ENCODE data around the gene OASL.
"Not testable (repeated sequence)": the region's sequence is repeated elsewhere in the genome, so short reads cannot be mapped to it uniquely, and the experiment has no call there.

OASL gene, protein sequence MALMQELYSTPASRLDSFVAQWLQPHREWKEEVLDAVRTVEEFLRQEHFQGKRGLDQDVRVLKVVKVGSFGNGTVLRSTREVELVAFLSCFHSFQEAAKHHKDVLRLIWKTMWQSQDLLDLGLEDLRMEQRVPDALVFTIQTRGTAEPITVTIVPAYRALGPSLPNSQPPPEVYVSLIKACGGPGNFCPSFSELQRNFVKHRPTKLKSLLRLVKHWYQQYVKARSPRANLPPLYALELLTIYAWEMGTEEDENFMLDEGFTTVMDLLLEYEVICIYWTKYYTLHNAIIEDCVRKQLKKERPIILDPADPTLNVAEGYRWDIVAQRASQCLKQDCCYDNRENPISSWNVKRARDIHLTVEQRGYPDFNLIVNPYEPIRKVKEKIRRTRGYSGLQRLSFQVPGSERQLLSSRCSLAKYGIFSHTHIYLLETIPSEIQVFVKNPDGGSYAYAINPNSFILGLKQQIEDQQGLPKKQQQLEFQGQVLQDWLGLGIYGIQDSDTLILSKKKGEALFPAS

DNA sequence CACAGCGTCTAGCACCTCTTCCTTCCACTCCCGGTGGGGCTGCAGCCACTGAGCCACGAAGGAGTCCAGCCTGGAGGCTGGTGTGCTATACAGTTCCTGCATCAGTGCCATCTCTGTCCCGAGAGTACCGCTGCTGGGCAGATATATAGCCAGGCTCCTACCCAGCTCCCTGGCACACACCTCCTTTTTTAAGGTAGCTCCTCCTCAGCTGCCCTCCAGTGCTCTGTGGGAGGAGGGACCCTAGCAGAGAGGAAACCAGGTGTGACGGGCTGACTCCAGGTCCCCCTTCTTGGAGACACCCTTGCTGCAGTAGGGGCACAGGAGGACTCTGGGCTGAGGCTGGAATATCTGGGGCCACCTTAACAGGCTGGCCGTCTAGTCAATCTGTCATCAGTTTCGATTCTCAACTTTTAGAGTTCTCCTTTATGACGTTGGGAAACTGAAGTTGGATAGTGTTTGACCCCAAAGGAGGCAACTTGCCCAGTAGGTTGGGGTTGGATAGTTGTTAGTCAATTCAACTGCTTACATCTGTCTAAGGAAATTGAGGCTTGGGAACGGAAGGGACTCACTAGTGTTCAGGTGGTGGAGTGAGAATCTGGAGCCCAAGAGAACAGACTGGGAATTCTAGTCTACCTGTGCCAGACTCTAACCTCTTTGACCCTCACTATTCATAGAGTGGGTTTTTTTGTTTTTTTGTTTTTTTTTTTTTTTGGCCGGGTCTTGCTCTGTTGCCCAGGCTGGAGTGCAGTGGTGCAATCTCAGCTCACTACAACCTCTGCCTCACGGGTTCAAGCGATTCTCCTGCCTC, at the start of gene OASL:
Gene OASL (minus strand): TSS at position 386 of the 808 bp plus-strand sequence. CDS start 275 bp downstream, at position 111.
- DNase-seq (ENCODE audit: low spot score) = no peak

DNA sequence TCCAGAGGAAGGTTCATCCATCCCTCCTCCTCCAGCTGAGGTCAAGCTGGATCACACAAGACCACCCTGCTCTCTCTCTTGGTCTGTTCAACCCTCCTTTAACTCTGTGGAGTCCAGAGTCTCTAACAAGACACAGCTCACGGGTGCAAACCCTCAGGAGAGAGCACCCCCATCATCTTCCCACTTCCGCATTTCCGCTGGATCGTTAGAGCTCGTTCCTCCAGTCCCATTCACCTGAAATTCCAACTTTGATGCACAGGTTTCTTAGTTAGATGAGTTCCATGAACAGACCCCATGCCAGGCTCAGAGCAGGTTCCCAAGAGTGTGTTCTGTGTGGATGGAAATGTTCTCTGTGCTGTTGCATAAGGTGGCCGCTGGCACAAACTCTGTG, 49.1 kb upstream of the OASL start:
- no peak for DNase-seq (ENCODE audit: low spot score)

DNA sequence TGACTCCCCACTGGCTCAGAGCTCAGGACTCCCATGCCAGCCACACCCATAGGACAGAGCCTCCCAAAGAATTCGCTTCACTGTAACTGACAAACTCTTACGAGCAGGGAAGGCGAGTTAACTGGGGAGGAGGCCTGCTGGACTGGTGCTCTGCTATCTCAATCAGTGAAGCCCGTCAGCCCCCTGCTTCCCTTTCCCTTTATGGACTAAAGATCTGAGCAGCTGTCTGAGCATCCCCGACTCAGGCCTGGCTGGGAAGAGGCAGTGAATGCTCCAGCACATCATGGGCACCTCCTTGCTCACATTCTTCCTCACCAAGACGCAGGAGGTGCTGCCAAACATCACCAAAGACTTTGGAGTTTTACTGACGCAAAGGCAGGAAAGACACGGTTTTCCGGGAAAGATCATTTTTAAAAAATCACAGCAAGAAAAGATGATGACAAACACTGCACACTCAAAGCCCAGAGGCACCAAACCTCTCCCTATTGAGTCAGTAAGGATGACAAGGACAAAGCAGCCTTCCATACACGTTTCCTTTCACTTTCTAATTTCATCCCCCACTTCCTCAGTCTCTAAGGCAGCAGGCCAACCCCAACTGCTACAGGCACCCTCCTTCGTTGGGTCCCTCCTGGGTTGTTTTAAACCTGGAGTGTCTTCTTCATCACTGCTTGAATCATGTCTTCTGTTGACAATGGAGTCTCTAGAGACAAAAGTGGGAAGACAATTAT, 48.6 kb upstream of the OASL start:
- DNase-seq (ENCODE audit: low spot score) = no peak

DNA sequence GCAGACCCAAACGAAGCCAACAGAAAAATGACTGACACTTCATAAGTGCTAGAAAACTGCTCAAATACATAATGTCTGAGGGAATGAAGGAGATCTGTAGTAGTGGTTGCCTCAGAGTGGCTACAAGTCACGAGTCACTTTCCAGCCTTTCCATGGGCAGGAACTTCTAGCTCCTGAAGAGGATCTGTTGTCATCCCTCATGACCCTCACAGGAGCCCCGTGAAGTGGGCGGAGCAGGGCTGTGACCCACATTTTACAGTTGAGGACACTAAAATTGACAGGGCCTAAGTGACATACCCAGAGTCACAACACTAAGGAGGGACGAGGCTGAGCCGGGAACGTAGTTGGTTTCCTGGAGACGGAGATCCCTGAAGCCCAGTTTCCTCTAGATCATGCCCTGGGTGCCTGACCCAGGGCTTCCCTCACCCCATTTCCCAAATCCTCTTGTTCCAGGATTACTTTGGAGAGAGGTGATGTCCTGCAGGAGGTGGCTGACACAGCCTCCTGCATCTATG, 47.8 kb upstream of the OASL start:
- no peak for DNase-seq (ENCODE audit: low spot score)

DNA sequence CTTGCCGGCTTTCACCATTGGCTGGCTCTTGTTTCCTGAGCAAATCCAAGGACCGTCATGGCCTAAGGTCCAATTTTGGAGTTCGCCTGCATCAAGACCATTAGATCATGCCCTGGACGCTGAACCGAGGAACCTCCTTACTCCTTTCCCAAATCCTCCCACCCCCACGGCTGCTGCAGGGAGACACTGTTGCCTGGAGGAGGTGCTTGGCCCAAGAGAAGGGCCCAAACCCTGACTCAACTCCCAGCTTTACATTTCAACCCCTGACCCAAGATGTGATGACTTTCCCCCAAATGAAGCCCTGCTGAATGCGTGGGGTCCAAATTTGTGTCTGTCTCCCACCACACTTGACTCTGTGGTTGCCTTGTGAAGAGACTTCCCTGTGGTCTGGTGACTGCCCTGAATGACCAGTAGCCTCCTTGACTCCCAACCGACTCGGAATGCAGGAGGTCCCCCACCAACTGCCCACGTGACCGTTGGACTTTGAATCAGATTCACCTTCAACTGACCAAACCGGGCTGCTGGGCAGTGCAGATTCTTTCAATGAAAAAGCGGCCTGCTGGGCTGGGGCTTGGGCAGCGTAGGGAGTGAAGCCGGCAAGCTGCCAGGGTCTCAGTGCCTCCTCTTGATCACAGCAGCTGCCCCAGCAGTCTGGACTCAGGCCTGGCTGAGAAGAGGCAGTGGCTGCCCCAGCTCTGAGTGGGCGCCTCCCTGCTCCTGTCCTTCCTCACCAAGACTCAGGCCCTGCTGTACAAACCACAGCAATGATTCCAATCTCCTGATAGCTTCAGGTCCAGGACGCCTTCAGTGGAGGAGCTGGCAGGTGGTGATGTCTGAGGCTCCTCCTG, 46.7 kb upstream of the OASL start:
- DNase-seq (ENCODE audit: low spot score) = no peak

DNA sequence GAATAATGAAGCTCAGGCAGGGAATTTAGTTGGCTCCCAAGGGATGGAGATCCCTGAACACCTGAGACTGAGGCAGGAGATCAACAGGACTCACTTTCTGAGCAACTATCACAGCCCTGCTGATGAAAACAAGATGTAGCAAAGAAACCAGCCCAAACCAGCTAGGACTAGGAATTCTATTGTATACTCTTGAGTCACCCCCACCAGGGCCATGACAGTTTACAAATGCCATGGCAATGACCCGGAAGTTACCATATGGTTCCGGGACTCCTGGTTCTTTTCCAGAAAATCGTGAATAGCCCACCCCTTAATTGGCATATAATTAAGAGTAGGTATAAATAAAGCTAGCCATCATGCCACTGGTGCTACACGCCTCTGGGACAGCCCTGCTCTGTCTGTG, 46.0 kb upstream of the OASL start:
- DNase-seq (ENCODE audit: low spot score) = no peak

DNA sequence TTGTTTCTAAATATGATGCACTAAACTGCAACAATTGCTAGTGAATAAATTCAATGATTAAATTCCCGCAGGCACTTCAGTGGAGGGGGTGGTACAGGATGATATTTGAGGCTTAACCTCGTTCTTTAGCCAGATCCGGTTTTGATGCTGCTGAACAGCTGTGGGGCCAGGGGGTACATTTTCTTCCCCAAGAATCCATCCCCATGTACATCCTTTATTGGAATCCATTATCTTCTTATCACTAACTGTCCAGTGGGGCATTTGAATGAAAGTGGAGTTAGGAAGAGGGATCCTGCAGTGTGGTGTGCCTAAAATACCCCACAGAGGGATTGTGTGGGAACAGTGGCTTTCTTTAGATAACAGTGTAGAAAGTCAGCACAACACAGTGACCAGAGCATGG, 45.2 kb upstream of the OASL start:
- DNase-seq (ENCODE audit: low spot score) = no peak

DNA sequence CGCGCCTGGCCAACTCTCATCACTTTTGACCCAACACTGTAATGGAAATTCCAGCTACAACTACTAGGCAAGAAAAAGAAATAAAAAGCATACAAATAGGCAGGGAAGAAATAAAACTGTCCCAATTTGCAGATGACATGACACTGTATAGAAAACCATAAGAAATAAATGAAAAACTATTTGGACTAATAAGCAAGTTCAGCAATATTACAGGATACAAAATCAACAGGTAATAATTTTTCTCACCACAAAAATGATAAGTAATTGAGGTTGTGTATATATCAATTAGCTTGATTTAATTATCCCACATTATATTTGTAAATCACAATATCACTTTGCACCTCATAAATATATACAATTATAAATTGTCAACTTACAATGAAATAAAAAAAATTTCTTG, 41.9 kb upstream of the OASL start:
- DNase-seq (ENCODE audit: low spot score) = no peak

DNA sequence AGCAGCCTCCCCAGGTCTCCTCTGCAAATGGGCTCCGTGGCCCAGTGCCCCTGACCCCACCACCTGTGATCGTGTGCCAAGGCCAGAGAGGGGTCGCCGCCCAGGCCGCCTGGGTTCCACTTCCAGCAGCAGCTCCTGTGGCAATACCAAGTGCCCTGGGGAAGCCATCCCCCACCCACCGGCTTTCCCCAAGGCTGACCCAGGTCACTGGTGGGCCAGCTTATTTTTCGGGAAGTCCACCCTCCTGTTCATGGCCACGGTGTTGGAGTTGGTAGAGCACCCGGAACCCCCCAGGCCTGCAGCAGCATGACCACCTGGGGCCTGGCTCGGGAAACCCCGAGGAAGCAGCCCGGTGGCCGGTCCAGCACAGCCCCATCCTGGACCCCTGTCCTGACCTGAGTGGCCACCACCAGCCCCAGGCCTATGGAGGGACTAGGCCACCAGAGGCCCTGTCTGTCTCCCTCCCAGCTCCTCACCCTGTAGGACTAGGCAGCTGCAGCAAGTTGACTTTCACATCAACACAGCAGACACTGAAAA, 40.8 kb upstream of the OASL start:
- no peak for DNase-seq (ENCODE audit: low spot score)

DNA sequence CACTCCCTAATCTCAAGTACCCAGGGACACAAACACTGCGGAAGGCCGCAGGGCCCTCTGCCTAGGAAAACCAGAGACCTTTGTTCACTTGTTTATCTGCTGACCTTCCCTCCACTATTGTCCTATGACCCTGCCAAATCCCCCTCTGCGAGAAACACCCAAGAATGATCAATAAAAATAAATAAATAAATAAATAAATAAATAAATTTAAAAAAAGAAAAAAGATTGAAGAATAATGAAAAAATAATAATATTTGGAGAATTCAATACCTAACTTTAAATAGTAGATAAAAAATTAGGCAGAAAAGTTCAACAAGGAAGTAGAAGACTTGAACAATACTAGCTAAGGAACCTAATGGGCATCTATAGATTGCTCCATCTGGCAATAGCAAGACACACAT, 38.4 kb upstream of the OASL start:
- not testable (repeated sequence) for DNase-seq (ENCODE audit: low spot score)

DNA sequence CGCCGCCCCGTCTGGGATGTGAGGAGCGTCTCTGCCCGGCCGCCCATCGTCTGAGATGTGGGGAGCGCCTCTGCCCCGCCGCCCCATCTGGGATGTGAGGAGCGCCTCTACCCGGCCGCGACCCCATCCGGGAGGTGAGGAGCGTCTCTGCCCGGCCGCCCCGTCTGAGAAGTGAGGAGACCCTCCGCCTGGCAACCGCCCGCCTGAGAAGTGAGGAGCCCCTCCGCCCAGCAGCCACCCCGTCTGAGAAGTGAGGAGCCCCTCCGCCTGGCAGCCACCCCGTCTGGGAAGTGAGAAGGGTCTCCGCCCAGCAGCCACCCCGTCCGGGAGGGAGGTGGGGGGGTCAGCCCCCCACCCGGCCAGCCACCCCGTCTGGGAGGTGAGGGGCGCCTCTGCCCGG, 36.9 kb upstream of the OASL start:
- not testable (repeated sequence) for DNase-seq (ENCODE audit: low spot score)

DNA sequence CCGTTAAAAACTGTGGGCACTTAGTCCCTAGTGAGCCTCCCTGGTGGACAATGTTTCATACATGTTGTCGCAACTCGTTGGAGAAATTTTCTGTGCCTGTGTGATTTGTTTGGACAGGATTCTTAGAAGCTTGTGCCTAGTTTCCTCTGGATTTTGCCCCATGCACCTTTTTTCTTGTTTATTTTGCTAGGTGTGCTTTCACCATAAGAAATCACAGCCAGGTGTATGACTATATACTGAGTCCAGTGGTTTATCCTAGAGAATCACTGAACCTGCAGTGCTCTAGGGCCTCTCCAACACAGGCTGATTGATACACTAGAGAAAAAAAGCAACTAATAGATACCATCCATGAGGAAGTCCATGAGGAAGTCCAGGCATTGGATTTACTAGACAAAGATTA, 33.1 kb upstream of the OASL start:
- DNase-seq (ENCODE audit: low spot score) = no peak

DNA sequence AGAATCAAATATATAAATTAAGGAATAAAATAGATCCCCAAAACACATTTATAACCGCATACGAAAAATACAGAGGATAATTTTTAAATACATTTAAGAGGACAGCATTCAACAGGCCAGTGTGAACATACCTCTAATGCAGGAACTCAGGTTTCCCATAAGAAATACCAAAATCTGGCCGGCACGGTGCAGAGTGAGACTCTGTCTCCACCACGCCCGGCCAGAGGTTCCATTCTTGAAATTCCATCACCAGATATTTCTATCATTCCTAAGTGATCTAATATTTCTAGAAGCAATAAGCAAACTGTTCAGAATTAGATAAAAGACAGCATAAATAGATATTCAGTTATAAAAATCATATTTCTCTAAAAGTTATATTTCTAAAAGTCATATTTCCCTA, 30.2 kb upstream of the OASL start:
- no peak for DNase-seq (ENCODE audit: low spot score)

DNA sequence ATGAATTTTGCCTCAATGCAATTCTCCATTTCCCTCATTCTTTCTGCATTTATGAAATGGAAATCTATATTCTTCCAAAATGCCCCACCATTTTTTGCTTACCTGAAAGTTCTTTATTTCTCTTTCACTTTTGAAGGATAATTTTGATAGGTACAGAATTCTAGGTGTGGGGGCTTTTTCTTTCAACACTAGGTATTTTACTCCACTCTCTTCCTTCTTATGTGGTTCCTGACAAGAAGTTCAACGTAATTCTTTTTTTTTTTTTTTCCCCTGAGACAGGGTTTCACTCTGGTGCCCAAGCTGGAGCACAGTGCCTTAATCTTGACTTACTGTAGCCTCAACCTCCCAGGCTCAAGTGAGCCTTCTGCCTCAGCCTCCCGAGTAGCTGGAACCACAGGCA, 26.3 kb upstream of the OASL start:
- no peak for DNase-seq (ENCODE audit: low spot score)

DNA sequence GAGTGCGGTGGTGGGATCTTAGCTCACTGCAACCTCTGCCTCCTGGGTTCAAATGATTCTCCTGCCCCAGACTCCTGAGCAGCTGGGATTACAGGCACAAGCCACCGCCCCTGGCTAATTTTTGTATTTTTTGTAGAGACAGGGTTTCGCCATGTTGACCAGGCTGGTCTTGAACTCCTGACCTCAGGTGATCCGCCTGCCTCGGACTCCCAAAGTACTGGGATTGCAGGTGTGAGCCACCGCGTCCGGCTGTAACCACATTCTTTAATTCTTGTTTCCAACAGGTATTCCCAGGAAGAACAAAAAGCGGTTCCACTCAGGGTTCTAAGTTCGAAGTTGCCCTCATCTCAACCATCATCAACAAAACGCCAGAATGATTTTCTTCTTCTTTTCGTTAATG, 25.5 kb upstream of the OASL start:
- DNase-seq (ENCODE audit: low spot score) = not testable (repeated sequence)

DNA sequence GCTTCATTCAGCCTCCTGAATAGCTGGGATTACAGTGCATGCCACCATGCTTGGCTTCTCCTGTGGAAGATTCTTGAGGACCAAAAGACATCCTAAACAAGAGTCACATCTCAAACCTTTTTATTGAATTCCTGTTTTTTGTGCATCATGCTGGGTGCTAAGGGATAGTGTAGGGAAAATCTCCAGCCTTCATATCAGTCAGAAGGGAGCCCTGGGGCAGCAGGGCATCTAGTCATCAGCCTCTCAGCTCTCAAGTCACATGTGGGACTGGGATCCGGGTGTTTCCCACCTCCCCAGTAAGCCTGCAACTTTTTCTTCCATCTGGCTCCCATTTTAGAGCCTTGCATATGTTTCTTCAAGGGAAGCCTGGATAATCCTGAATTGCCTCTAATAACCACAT, 25.1 kb upstream of the OASL start:
- no peak for DNase-seq (ENCODE audit: low spot score)

DNA sequence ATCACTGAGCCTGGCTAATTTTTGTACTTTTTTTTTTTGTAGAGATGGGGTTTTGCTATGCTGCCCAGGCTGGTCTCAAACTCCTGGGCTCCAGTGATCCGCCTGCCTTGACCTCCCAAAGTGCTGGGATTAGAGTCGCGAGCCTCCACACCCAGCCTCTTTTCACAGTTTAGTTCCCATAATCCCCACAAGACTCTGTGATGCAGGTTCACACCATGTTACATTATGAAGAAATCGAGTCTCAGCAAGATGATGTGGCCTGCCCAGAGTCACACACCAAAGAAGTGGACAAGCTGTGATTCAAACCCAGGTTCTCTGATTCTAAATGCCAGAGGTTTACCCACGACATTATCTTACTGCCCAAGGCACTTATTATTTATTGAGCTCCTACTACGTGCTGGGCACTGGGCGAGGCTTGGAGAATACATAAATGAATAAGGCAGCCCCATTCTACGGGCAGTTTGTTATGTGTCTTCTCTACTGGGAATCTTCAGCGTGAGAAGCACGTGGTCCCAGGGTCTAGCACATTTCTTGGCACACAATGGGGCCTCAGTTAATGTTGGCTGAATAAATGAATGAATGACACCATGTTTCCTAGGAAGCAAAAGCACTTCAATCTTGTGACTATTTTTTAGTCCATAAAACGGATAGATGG, 23.5 kb upstream of the OASL start:
- no peak for DNase-seq (ENCODE audit: low spot score)

DNA sequence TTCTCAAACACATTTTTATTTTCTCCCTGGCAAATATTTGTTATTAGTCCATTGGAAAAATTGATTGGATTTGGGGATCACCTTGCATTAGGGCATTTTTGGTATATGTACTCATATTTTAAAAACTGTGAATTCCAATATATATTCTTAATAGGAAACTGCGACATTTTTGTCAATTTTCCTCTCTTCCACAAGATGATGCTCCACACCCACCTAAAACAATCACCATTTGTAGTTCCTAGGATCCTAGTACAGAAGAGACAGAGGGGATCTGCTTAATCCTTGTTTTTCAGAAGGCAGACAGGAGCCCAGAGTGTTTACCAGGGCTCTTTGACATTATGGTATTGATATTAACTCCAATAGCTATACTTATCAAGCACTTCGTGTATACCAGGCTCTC, 22.8 kb upstream of the OASL start:
- peak; percentile 19 for DNase-seq (ENCODE audit: low spot score)

DNA sequence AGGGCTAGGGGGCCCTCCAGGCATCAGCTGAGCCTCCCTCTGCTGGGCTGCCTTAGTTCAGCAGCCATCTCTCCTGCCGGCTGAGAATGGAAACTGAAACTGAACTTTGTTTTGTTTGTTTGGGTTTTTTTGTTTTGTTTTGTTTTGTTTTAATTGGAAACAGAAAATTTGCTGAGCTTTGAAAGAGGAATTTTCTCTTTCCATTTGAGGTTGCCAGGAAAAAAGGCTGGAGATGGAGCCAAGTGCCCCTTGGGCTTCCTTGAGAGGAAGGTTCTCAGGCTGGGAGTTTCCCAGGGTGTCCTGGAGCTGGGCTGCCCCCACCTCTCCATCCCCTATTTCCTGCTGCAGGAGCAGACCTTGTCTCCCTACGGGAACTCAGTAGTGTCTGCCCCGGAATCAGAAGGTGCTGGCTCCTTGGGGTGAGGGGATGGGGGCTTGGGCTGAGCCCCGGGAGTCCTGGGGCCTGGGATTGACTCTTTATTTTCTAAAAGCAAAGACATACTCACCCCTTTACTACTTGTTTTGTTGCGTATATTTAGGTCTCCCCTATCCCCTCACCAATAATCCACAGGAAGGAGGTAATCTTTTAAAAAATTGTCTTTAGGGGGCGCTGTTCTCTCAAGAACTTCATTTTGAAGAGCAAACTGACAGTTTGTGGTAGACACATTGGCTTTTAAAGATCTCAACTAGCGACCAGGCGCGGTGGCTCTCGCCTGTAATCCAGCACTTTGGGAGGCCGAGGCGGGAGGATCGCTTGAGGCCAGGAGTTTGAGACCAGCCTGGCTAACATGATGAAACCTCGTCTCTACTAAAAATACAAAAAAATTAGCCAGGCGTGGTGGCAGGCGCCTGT, 21.3 kb upstream of the OASL start:
- peak; percentile 27 for DNase-seq (ENCODE audit: low spot score)
